Lung (tissue), 12 donors: ENCODE data around the gene ANAPC15. TPM values are rescaled to one million over a fixed set of nuclear protein-coding genes. Genes with fewer than 3 reads are reported as not detected.
"Not testable (repeated sequence)": the region's sequence is repeated elsewhere in the genome, so short reads cannot be mapped to it uniquely, and the experiment has no call there.

Source experiments
- ATAC-seq: fragments of 200-7000 bp; cut with Tn5 transposase; one replicate; pipeline ENCODE4 v1.9.1; 2020; ENCODE audit warnings: moderate number of reproducible peaks; ENCODE audit not compliant: insufficient read depth, low FRiP score
- DNase-seq, 3 donors: peaks; one replicate each; pipeline ENCODE4 v3.0.0-alpha.2; 2013 to 2017
- H3K27ac ChIP-seq, 2 donors: one replicate each; pipeline ENCODE4 v1.5.1; 2013; ENCODE audit warnings: mild to moderate bottlenecking in 2 of 2, moderate library complexity in 2 of 2, control low read depth in 1 of 2, inconsistent platforms in 1 of 2, low read depth in 1 of 2, low read length in 1 of 2
- H3K27me3 ChIP-seq, 3 donors: one replicate each; pipeline ENCODE4 v1.5.1; 2013; ENCODE audit warnings: low read length in 2 of 3; ENCODE audit not compliant: control insufficient read depth in 3 of 3, insufficient read depth in 3 of 3
- H3K36me3 ChIP-seq, 4 donors: one replicate each; pipeline ENCODE4 v1.5.1; 2013; ENCODE audit warnings: low read length in 4 of 4, mild to moderate bottlenecking in 1 of 4, moderate library complexity in 1 of 4; ENCODE audit not compliant: control insufficient read depth in 4 of 4, insufficient read depth in 4 of 4
- H3K4me1 ChIP-seq, 5 donors: one replicate each; pipeline ENCODE4 v1.5.1; 2013; ENCODE audit warnings: low read length in 5 of 5, mild to moderate bottlenecking in 2 of 5, moderate library complexity in 1 of 5; ENCODE audit not compliant: control insufficient read depth in 5 of 5, insufficient read depth in 5 of 5
- H3K4me3 ChIP-seq: one replicate; pipeline ENCODE4 v1.5.1; 2013; ENCODE audit warnings: mild to moderate bottlenecking, control low read depth, moderate library complexity
- H3K9ac ChIP-seq, 2 donors: one replicate each; pipeline ENCODE4 v1.5.1; 2013; ENCODE audit warnings: low read length in 2 of 2, control low read depth in 1 of 2; ENCODE audit not compliant: insufficient read depth in 1 of 2
- H3K9me3 ChIP-seq, 4 donors: one replicate each; pipeline ENCODE4 v1.5.1; 2013; ENCODE audit warnings: low read length in 3 of 4, mild to moderate bottlenecking in 1 of 4, moderate library complexity in 1 of 4; ENCODE audit not compliant: control insufficient read depth in 4 of 4, insufficient read depth in 3 of 4
- CTCF ChIP-seq: IDR thresholded peaks from 2 replicates; pipeline ENCODE4 v1.5.1; 2012; ENCODE audit warnings: mild to moderate bottlenecking; ENCODE audit errors: control extremely low read depth, extremely low read depth
- WGBS, 2 donors: extraction: QIAGEN DNeasy Blood & Tissue Kit; methylation state at CpG; one replicate each; pipeline ENCODE4 v1.1.7; 2013; 5-methylcytosine and 5-hydroxymethylcytosine counted together
- polyA plus RNA-seq, 2 donors: library from polyadenylated mRNA; stranded (reverse); fragments of 200-250 nt; gene quantifications; one replicate each; pipeline ENCODE4 v1.2.1, GENCODE V29; 2013
- total RNA-seq, 2 donors: library from RNA; depleted of rRNA in 1 of 2; stranded (reverse); fragments of >200 nt in 1 of 2; gene quantifications; one replicate each; pipeline ENCODE4 v1.2.1, GENCODE V29; 2014 to 2021
- donor health status: control.
- donor health status: control.
- donor health status: Bipolar disorder and iron deficiency.
- donor health status: healthy.
- donor health status: DM: yes; HTN: yes; CAD: no.

ANAPC15 gene
- total and polyA plus RNA-seq, 4 donors: 11.3 to 72.0 (median 47.9) TPM

- WGBS, 2 donors: 38 to 40% methylated on average over 2 of the region's 2 CpGs
Measured at GRCh38 chr11:72146625-72147024, 34.1 kb upstream of the ANAPC15 start.

GRCh38 chr11:72144807-72145565 lies 32.5 kb upstream of the ANAPC15 start:
- Histone ChIP-seq H3K4me3 (no peak overlapping the region), H3K36me3 (no peaks in the 10 kb centered on the region), H3K4me1 (no peaks in the 10 kb centered on the region), H3K9ac (no peak overlapping the region), H3K27ac (no peak overlapping the region), H3K27me3 (no peaks in the 10 kb centered on the region), H3K9me3 (no peaks in the 10 kb centered on the region)
- WGBS, 2 donors: 87 to 92% methylated on average over 4 of the region's 4 CpGs
- ATAC-seq (no peak), DNase-seq (no peak)
- no peak for TF ChIP-seq CTCF

More at GRCh38 chr11:72146625-72147024, 34.1 kb upstream of the ANAPC15 start:
- no peak for ATAC-seq
- no peak overlapping the region for H3K4me3 ChIP-seq
- H3K36me3 ChIP-seq: no peaks in the 10 kb centered on the region
- H3K27me3 ChIP-seq: no peaks in the 10 kb centered on the region
- H3K9ac ChIP-seq: no peak overlapping the region
- no peaks in the 10 kb centered on the region for H3K4me1 ChIP-seq
- TF ChIP-seq CTCF: no peak
- no peaks in the 10 kb centered on the region for H3K9me3 ChIP-seq
- H3K27ac ChIP-seq: no peak overlapping the region
- DNase-seq: peak in 1 of 3 donors; percentile 4

- H3K9me3 ChIP-seq, ATAC-seq, H3K9ac ChIP-seq, H3K36me3 ChIP-seq, H3K4me1 ChIP-seq, DNase-seq, H3K4me3 ChIP-seq, H3K27ac ChIP-seq, H3K27me3 ChIP-seq: not testable (repeated sequence)
- 25 to 48% methylated on average over 1 of the region's 1 CpG for WGBS, 2 donors
Measured at GRCh38 chr11:72142543-72142942, 30.0 kb upstream of the ANAPC15 start.

- not testable (repeated sequence) for H3K4me1 ChIP-seq, H3K27me3 ChIP-seq, H3K9me3 ChIP-seq, H3K4me3 ChIP-seq, H3K9ac ChIP-seq, DNase-seq, ATAC-seq, H3K27ac ChIP-seq, H3K36me3 ChIP-seq
- WGBS, 2 donors: 68% methylated on average over 1 of the region's 1 CpG; no CpG with 5 or more reads in 1 of the 2 donors
Measured at GRCh38 chr11:72142086-72142485, 29.6 kb upstream of the ANAPC15 start.
